ENCODE measurements around the gene ZNF775.

Gene ZNF775

GRCh38 chr7:150415161-150416153, 36.3 kb downstream of the ZNF775 start:
- peak in 1 of 2 donors; percentile 13 for DNase-seq

- DNase-seq = peak in 1 of 2 donors; percentile 6
These were observed 38.1 kb downstream of the ZNF775 start for GRCh38 chr7:150417239-150417638.

GRCh38 chr7:150417863-150418262, 38.7 kb downstream of the ZNF775 start:
- DNase-seq = peak in 1 of 2 donors; percentile 4

- DNase-seq = no peak
These were observed 41.1 kb downstream of the ZNF775 start for GRCh38 chr7:150420242-150420641.

GRCh38 chr7:150420987-150421674, 42.0 kb downstream of the ZNF775 start:
- peak; percentile 89 for DNase-seq

GRCh38 chr7:150421831-150422230, 42.7 kb downstream of the ZNF775 start:
- DNase-seq = no peak

- DNase-seq = no peak
These were observed 46.5 kb downstream of the ZNF775 start for GRCh38 chr7:150425670-150426069.

GRCh38 chr7:150428671-150429451, 49.7 kb downstream of the ZNF775 start:
- peak in 1 of 2 donors; percentile 17 for DNase-seq

- peak in 1 of 2 donors; percentile 6 for DNase-seq
These were observed 50.6 kb downstream of the ZNF775 start for GRCh38 chr7:150429699-150430098.

GRCh38 chr7:150430465-150431085, 51.4 kb downstream of the ZNF775 start:
- DNase-seq = peak in 1 of 2 donors; percentile 5

GRCh38 chr7:150431839-150432658, 52.9 kb downstream of the ZNF775 start:
- DNase-seq = peak in 1 of 2 donors; percentile 8

GRCh38 chr7:150432915-150433892, 54.1 kb downstream of the ZNF775 start:
- DNase-seq = peak in 1 of 2 donors; percentile 12

- DNase-seq = peak in 1 of 2 donors; percentile 12
These were observed 55.1 kb downstream of the ZNF775 start for GRCh38 chr7:150434240-150434639.

- DNase-seq = no peak
These were observed 55.9 kb downstream of the ZNF775 start for GRCh38 chr7:150435047-150435389.

GRCh38 chr7:150435390-150436073, 56.4 kb downstream of the ZNF775 start:
- DNase-seq = peak in 1 of 2 donors; percentile 9

GRCh38 chr7:150439967-150440366, 60.8 kb downstream of the ZNF775 start:
- no peak for DNase-seq

- no peak for DNase-seq
These were observed 62.4 kb downstream of the ZNF775 start for GRCh38 chr7:150441524-150441923.

- no peak for DNase-seq
These were observed 63.7 kb downstream of the ZNF775 start for GRCh38 chr7:150442811-150443210.

GRCh38 chr7:150443793-150444540, 64.8 kb downstream of the ZNF775 start:
- DNase-seq = no peak
